Activated B cell treated with CpG ODN at 0.5 μM for 24 hours (primary cell): ENCODE measurements around the gene MAP3K14. TPM values are rescaled to one million over a fixed set of nuclear protein-coding genes. Genes with fewer than 3 reads are reported as not detected.
A peak's percentile ranks its signal among the peaks of the same experiment; 100 is the strongest.

Source experiments
- ATAC-seq: fragments of 200-7000 bp; cut with Tn5 transposase; one replicate; pipeline ENCODE4 v1.10.0; 2021; ENCODE audit warnings: low read depth, mild to moderate bottlenecking, moderate library complexity
- CTCF ChIA-PET: fragments of 350-600 bp; sonication (Branson Sonifier 250); formaldehyde crosslinking; loops from one replicate; lab custom pipeline; 2021; ENCODE audit warnings: antibody characterized with exemption; lab: Charles Lee
- POLR2A ChIA-PET: fragments of 350-600 bp; sonication (Branson Sonifier 250); formaldehyde crosslinking; loops from one replicate; lab custom pipeline; 2021; ENCODE audit warnings: antibody characterized with exemption; lab: Charles Lee
- DNase-seq: peaks from one replicate; pipeline ENCODE4 v3.0.0; 2022
- H3K27ac Mint-ChIP-seq: one replicate; pipeline ENCODE4 v1.8.0; 2020; ENCODE audit warnings: mixed read lengths
- H3K27me3 Mint-ChIP-seq: one replicate; pipeline ENCODE4 v1.8.0; 2021; ENCODE audit warnings: mixed read lengths
- H3K36me3 Mint-ChIP-seq: one replicate; pipeline ENCODE4 v1.8.0; 2021; ENCODE audit warnings: low read depth, mixed read lengths
- H3K4me1 Mint-ChIP-seq: one replicate; pipeline ENCODE4 v1.8.0; 2021; ENCODE audit warnings: mixed read lengths
- H3K4me3 Mint-ChIP-seq: one replicate; pipeline ENCODE4 v1.8.0; 2020; ENCODE audit warnings: mild to moderate bottlenecking, mixed read lengths
- H3K9me3 Mint-ChIP-seq: one replicate; pipeline ENCODE4 v1.8.0; 2020; ENCODE audit warnings: mixed read lengths
- CTCF ChIP-seq: fragments of 200-600 bp; IDR thresholded peaks from one replicate; pipeline ENCODE4 v1.8.0; 2022; ENCODE audit warnings: antibody characterized with exemption, mild to moderate bottlenecking
- intact Hi-C: fragments of 100-400 bp; cut with micrococcal nuclease; formaldehyde crosslinking; loops from one replicate; pipeline ENCODE4 v1.15.1; 2024
- total RNA-seq: library from RNA; stranded (reverse); gene quantifications from 2 replicates; pipeline ENCODE4 v1.2.3, GENCODE V29; 2022

Gene MAP3K14
- total RNA-seq, 1 donor from 2014 or later: 88.6 TPM

DNA sequence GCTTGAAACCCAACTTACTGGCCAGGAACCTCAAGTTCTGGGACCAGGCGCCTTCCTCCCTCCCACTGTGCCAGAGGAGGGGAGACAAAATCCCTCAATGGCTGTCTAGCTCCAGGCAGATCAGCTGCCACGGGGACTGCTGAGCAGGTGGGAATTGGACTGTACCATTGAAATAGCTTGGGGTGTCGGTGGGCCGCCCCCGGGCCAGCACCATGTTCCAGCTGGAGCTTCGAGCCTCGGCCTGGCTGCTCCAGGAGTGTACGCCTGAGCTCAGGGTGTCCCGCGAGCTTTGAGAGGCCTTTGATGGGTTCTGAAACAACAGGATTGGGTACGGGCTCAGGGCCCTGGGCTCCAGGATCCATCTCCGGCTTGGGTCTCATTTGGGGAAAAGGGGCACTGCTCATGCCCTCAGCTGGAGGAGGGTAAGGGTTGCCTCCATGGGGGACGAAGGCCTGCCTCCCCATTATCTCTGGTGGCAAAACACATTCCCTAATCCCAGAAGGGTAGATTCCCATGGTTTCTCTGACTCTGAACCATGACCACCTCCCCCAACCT lies 50.4 kb downstream of the MAP3K14 start:
- H3K27me3 Mint-ChIP-seq: no peaks in the 10 kb centered on the region
- no peak for TF ChIP-seq CTCF
- ChIA-PET CTCF (interaction anchor here (1.0 to 8.1 kb wide), 4 partner anchors 11 to 50 kb away, joined by 3 to 60 read pairs (median 6); partner anchors contain the start of gene MAP3K14), POLR2A (interaction anchor here (0.7 to 1.5 kb wide), 5 partner anchors 9 to 48 kb away, joined by 3 to 4 read pairs (median 4); partner anchors contain the start of gene FMNL1)
- DNase-seq: no peak
- no peak for ATAC-seq
- intact Hi-C loops: no loop called here
- peaks cover 77% of the 10 kb centered on the region for H3K36me3 Mint-ChIP-seq
- H3K4me1 Mint-ChIP-seq: peaks cover 11% of the 10 kb centered on the region
- H3K27ac Mint-ChIP-seq: no peak overlapping the region
- no peaks in the 10 kb centered on the region for H3K9me3 Mint-ChIP-seq
- H3K4me3 Mint-ChIP-seq: no peak overlapping the region

GRCh38 chr17:45265821-45266220 lies 51.0 kb downstream of the MAP3K14 start:
- Mint-ChIP-seq H3K36me3 (peaks cover 74% of the 10 kb centered on the region), H3K4me3 (no peak overlapping the region), H3K27me3 (no peaks in the 10 kb centered on the region), H3K4me1 (peaks cover 15% of the 10 kb centered on the region), H3K27ac (no peak overlapping the region), H3K9me3 (no peaks in the 10 kb centered on the region)
- ChIA-PET POLR2A (interaction anchor here (0.6 to 1.5 kb wide), 3 partner anchors 19 to 62 kb away, joined by 3 to 5 read pairs (median 4); no protein-coding TSS in a partner anchor), CTCF (interaction anchor here (1.0 to 8.1 kb wide), 3 partner anchors 11 to 51 kb away, joined by 3 to 60 read pairs (median 6); partner anchors contain the start of gene MAP3K14)
- no peak for DNase-seq
- no peak for TF ChIP-seq CTCF
- no peak for ATAC-seq
- intact Hi-C loops: no loop called here

DNA sequence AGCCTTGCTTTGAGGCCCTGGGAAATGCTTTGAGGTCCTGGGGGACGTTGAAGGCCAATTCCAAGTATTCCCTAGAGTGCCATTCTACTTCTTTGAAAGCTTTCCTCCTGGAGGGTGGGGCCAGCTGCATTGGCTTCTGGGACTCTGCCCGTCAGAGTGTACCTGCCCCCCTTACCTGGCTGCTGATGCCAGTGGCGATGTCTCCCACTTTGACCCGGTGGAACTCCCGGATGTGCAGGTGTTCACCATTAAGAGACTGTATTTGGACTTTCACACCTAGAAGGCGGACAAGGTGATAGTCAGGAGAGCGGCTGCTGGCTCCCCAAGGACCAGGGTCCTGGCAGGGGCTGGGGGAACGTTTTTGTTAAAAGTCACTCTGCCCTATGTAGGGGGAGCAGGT lies 51.8 kb downstream of the MAP3K14 start:
- Mint-ChIP-seq H3K4me3 (no peak overlapping the region), H3K27me3 (no peaks in the 10 kb centered on the region), H3K9me3 (no peaks in the 10 kb centered on the region), H3K4me1 (peaks cover 17% of the 10 kb centered on the region), H3K27ac (no peak overlapping the region), H3K36me3 (peaks cover 66% of the 10 kb centered on the region)
- ATAC-seq (no peak), DNase-seq (no peak)
- ChIA-PET CTCF (interaction anchor here (8.1 kb wide), 1 partner anchor 45 kb away, joined by 60 read pairs; no protein-coding TSS in a partner anchor), POLR2A (interaction anchor here (0.6 to 1.5 kb wide), 2 partner anchors 18 to 107 kb away, joined by 3 to 4 read pairs; no protein-coding TSS in a partner anchor)
- intact Hi-C loops: no loop called here
- no peak for TF ChIP-seq CTCF

GRCh38 chr17:45264430-45264829 lies 52.4 kb downstream of the MAP3K14 start:
- DNase-seq (no peak), ATAC-seq (no peak)
- Mint-ChIP-seq H3K4me3 (no peak overlapping the region), H3K27me3 (no peaks in the 10 kb centered on the region), H3K36me3 (peaks cover 62% of the 10 kb centered on the region), H3K9me3 (no peaks in the 10 kb centered on the region), H3K27ac (peak overlapping the region; percentile 18), H3K4me1 (peaks cover 17% of the 10 kb centered on the region)
- intact Hi-C loops: no loop called here
- no peak for TF ChIP-seq CTCF
- POLR2A ChIA-PET: interaction anchor here (0.6 to 1.8 kb wide), 2 partner anchors 38 to 106 kb away, joined by 3 to 5 read pairs; no protein-coding TSS in a partner anchor
- CTCF ChIA-PET: interaction anchor here (8.1 kb wide), 1 partner anchor 45 kb away, joined by 60 read pairs; no protein-coding TSS in a partner anchor

- POLR2A ChIA-PET: interaction anchor here (0.6 to 1.8 kb wide), 2 partner anchors 37 to 46 kb away, joined by 5 read pairs; no protein-coding TSS in a partner anchor
Observed at GRCh38 chr17:45263477-45263860, 53.4 kb downstream of the MAP3K14 start.

More at GRCh38 chr17:45263477-45263860, 53.4 kb downstream of the MAP3K14 start:
- intact Hi-C loops: no loop called here
- H3K4me3 Mint-ChIP-seq: no peak overlapping the region
- DNase-seq (no peak), ATAC-seq (no peak)
- CTCF ChIA-PET: interaction anchor here (1.0 to 1.4 kb wide), 2 partner anchors 14 to 122 kb away, joined by 4 to 5 read pairs; no protein-coding TSS in a partner anchor
- no peaks in the 10 kb centered on the region for H3K27me3 Mint-ChIP-seq
- H3K27ac Mint-ChIP-seq: no peak overlapping the region
- no peaks in the 10 kb centered on the region for H3K9me3 Mint-ChIP-seq
- TF ChIP-seq CTCF: no peak
- H3K36me3 Mint-ChIP-seq: peaks cover 53% of the 10 kb centered on the region
- peaks cover 17% of the 10 kb centered on the region for H3K4me1 Mint-ChIP-seq
